GM12801 (cell line): ENCODE data around the gene HIVEP3.

ENCODE experiments used
- TF ChIP-seq, protein P1 (sequence below): IDR thresholded peaks from one replicate; pipeline ENCODE4 v1.5.1; 2011; ENCODE audit warnings: control low read depth; ENCODE audit not compliant: insufficient read length; ENCODE audit errors: extremely low read depth

HIVEP3 gene

DNA sequence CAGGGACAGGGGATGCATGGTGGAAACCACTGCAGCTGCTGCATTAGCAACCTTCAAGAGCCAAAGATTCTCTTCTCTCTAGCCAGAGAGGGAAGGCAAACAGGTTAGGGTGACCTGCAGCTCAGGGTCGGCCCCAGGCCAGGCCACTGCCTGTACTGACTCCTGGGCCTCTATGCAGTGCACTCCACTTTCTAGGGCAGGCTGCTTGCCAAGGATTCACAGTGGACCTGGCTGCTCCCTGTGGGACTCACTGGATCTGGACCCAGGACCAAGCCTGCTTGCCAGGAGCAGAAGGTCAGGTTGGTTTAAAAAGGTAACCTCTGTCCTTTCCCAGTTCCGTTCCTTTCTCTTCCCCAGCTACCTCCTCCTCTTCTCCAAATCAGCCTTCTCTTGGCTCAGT lies 52.4 kb downstream of the HIVEP3 start:
- TF ChIP-seq, protein P1, sequence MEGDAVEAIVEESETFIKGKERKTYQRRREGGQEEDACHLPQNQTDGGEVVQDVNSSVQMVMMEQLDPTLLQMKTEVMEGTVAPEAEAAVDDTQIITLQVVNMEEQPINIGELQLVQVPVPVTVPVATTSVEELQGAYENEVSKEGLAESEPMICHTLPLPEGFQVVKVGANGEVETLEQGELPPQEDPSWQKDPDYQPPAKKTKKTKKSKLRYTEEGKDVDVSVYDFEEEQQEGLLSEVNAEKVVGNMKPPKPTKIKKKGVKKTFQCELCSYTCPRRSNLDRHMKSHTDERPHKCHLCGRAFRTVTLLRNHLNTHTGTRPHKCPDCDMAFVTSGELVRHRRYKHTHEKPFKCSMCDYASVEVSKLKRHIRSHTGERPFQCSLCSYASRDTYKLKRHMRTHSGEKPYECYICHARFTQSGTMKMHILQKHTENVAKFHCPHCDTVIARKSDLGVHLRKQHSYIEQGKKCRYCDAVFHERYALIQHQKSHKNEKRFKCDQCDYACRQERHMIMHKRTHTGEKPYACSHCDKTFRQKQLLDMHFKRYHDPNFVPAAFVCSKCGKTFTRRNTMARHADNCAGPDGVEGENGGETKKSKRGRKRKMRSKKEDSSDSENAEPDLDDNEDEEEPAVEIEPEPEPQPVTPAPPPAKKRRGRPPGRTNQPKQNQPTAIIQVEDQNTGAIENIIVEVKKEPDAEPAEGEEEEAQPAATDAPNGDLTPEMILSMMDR = no peak

DNA sequence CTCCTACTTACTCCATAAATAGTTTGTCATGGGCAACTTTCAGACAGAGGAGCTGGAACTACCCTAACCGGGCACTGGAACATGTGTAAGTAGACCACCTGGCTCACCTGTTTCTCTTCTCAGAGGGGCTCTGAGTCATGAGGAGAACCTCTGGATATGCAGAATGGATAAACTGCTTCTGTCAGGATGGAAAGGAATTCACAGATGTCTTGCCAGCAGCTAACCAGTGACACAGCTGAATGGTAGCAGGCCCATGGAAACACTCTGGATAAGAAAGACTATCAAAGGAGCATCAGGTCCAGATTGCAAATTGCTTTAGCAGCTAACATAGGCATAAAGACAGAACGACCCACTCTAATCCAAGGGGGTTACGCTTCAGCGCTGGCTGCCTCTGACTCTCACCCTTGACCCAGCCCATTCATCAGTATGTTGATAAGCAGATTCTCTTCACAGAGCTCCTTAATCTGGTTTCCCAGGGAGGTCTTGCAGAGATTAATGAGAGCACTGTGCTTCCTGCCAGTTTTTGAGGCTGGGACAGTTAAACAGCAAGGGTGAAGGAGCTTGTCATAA lies 54.2 kb downstream of the HIVEP3 start:
- TF ChIP-seq, protein P1 = no peak

DNA sequence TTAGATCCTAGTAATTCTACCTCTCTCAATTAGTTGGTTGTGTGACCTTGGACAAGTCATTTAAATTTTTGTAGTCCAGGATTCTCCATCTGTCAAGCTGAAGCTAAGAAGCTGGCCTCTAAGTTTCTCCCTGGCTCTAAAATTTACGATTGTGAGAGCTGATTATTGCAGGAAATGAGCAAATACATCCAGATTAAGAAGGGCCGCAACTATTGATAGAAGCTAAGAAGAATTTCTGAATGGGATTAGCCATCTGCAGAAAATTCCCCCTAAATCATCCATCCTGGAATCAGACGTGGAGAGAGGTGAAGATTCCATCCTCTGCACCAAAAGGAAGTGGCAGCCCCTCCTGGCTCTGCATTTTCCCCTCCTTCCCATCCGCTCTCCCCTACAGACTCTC lies 55.0 kb downstream of the HIVEP3 start:
- TF ChIP-seq, protein P1 = no peak

DNA sequence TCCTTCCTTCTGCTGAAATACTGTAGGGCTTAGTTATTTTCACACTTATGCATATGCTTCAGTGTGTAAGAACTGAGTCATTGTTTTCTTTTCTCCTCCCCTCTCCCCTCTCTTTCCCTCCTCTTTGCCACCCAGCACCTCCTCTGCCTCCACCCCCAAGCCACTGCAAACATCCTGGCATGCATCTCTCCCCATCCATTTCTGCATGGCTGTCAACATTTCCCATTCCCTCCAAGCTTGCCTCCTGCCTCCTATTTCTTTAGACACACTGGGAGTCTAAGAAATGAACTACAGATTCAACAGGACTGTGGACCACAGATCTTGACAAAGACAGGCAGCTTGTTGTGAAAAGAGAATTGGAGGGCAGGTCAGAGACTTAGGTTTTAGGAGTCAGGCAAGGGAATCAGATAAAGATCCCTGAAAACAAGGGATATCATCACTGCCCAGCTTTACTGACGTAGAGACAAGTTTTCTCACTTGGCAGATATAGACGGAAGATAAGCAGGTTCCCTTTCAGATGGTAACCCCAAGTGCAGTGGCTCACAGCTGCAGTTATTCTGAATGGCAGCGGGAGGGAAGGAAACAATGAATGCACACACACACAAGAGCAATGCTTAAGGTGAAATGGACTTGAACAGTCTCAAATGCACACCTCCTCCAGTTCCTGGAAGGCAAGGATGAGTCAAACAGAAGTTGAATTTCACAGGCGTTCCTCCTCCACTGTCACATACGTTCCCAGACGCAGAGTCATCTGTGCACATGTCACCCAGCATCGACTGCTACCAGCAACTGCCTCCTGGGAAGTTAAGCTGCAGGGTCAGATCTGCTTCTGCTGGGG lies 56.1 kb downstream of the HIVEP3 start:
- TF ChIP-seq, protein P1 = no peak

DNA sequence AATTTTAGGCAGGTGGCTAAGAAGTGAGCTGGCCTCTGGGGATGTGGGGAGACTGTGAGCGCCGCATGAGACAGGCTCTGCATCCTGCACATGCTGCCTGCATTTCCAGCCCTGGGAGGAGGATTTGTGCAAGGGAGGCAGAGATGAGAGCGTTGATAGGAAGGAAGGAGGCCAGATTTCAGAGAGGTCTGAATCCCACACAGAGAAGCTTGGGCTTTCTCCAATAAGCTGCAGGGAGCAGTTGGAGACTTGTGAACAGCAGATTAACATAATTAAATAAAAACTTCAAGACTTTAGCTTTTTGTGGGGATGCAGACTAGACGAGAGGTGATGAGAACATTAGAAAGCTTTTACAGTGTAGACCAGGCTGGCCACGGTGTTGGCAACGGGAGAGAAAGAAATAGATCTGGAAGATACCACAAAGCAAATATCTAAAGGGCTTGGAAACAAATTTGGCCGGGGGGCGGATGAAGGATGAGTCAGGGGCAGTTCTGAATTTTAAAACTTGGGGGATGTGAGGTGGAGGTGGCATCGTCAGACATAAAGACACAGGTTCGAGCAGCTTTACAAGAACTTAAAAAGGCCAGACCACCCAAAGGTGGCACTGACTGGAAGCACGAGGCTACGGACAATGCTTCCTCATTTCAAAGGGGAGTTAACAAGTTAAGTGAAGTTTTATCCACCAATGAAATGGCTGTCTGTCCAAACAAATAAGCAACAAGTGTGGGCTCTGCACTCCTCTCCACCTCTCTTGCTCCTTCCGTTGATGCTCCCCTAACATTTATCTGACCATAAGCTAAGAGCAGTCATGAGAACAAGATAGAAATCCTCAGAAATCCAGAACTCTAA lies 57.0 kb downstream of the HIVEP3 start:
- TF ChIP-seq, protein P1 = no peak

DNA sequence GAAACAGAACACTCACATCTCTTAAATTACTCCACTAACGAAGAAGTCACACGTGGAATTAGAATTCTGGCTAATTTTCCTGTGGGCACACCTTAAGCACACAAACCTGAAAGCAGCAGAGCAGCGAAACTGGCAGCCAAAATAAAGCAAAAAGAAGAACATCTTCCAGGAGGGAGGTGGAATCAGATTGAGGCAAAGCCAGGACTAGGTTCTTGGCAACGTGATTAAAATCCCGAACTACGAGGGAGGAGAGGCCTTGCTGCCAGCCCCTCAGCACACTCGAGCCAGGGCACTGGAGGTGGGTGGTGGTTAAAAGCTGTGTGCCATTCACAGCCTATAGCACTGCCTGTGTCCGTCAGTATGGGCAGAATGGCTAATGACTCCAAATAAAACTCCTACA lies 58.0 kb downstream of the HIVEP3 start:
- TF ChIP-seq, protein P1 = no peak

DNA sequence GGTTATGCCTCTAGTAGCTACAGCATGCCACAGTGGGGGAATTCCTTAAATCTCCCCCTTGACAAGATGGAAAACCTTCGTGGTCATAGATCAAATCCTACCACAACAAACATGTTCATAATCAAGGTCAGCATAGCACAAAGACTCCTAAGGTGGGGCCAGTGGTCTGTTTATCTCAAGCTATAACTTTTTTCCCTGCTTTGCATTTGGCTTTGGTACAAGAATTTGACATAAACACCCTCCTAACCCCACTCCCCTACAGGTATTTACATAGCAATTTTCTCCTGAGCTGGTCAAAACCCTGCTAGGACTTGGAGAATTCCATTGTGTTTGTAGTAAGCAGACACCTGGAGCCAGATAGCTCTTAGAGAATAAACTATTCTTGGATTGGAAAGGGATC lies 58.5 kb downstream of the HIVEP3 start:
- TF ChIP-seq, protein P1 = no peak
